ENCODE data around the gene ADAMTS12.

The ADAMTS12 gene

GRCh38 chr5:33690374-33691135, 201.2 kb downstream of the ADAMTS12 start:
- Histone ChIP-seq H3K36me3 (ENCODE audit: insufficient read depth, low read depth, low read length) (no peaks in the 10 kb centered on the region), H3K4me3 (ENCODE audit: low read length) (no peak overlapping the region), H3K9ac (ENCODE audit: low read depth, low read length) (no peak overlapping the region), H3K27ac (ENCODE audit: low read length) (no peak overlapping the region), H3K4me1 (ENCODE audit: insufficient read depth, low read length) (peaks cover 6% of the 10 kb centered on the region; the same call in 1 of the 2 replicates), H3K9me3 (ENCODE audit: insufficient read depth, low read depth, low read length) (peaks cover 16% of the 10 kb centered on the region), H3K27me3 (ENCODE audit: insufficient read depth, low read length) (no peaks in the 10 kb centered on the region)

- Histone ChIP-seq H3K27me3 (ENCODE audit: insufficient read depth, low read length) (no peaks in the 10 kb centered on the region), H3K27ac (ENCODE audit: low read length) (no peak overlapping the region)
Measured at GRCh38 chr5:33688526-33688925, 203.3 kb downstream of the ADAMTS12 start.

DNA sequence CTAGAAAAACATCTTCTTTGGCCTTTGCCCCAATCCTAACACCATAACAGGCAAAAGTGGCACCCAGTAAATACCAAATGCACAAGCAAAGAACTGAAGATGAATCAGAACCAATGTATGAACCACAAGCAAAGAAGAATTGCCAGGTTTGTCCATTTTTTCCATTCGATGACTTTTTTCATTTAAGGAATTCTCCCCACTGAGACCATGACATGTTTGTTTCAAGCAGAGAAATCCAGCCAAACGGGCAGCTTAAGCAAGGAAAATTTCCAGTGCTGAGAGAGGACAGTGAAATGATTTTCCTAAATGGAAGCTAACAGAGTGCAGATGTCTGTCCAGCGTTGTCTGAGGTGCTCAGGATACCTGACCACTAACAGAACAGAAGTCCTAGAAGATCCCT, 203.7 kb downstream of the ADAMTS12 start:
- no peak overlapping the region for H3K27ac ChIP-seq (ENCODE audit: low read length)
- H3K4me1 ChIP-seq (ENCODE audit: insufficient read depth, low read length) = peaks cover 8% of the 10 kb centered on the region; the same call in 1 of the 2 replicates
- no peak overlapping the region for H3K9ac ChIP-seq (ENCODE audit: low read depth, low read length)
- H3K9me3 ChIP-seq (ENCODE audit: insufficient read depth, low read depth, low read length) = peaks cover 5% of the 10 kb centered on the region; the same call in 1 of the 2 replicates
- no peak overlapping the region for H3K4me3 ChIP-seq (ENCODE audit: low read length)
- H3K27me3 ChIP-seq (ENCODE audit: insufficient read depth, low read length) = no peaks in the 10 kb centered on the region
- no peaks in the 10 kb centered on the region for H3K36me3 ChIP-seq (ENCODE audit: insufficient read depth, low read depth, low read length)

More at GRCh38 chr5:33688526-33688925, 203.3 kb downstream of the ADAMTS12 start:
- peaks cover 8% of the 10 kb centered on the region; the same call in 1 of the 2 replicates for H3K4me1 ChIP-seq (ENCODE audit: insufficient read depth, low read length)
- H3K9me3 ChIP-seq (ENCODE audit: insufficient read depth, low read depth, low read length) = peaks cover 8% of the 10 kb centered on the region
- no peak overlapping the region for H3K4me3 ChIP-seq (ENCODE audit: low read length)
- H3K36me3 ChIP-seq (ENCODE audit: insufficient read depth, low read depth, low read length) = no peaks in the 10 kb centered on the region
- H3K9ac ChIP-seq (ENCODE audit: low read depth, low read length) = no peak overlapping the region

GRCh38 chr5:33685873-33686755, 205.7 kb downstream of the ADAMTS12 start:
- H3K27me3 ChIP-seq (ENCODE audit: insufficient read depth, low read length) = no peaks in the 10 kb centered on the region
- no peak overlapping the region for H3K9ac ChIP-seq (ENCODE audit: low read depth, low read length)
- no peaks in the 10 kb centered on the region for H3K9me3 ChIP-seq (ENCODE audit: insufficient read depth, low read depth, low read length)
- peaks cover 8% of the 10 kb centered on the region; the same call in 1 of the 2 replicates for H3K4me1 ChIP-seq (ENCODE audit: insufficient read depth, low read length)
- no peaks in the 10 kb centered on the region for H3K36me3 ChIP-seq (ENCODE audit: insufficient read depth, low read depth, low read length)
- H3K4me3 ChIP-seq (ENCODE audit: low read length) = no peak overlapping the region
- no peak overlapping the region for H3K27ac ChIP-seq (ENCODE audit: low read length)

DNA sequence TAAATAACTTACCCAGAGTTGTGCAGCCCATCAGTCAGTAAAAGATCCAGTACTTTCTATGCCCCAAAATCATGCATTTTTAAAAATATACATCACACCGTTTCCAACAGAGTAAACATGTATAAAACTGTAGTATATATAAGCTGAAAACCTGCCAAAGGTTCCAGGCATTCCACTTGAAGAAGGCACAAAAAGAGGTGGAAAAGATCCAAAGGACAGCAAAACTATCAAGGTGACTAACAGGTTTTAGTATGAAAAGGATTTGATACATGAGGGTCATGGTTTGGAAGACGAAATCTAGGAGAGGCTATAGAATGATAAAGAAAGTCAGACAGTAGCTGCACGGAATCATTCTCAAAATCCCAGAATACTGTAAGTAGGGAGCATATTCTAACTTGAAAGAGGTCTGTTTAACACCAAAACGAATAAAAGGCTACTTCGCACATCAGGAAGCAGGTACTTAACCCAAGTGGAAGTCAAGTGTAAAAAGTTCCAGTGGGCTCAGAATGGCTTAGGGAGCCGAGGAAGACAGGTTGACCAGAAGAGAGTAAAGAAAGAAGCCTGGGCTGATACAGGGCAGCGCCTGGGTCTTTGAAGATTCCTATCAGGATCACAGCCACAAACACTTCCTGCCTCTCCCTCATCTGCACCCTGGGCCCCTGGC, 207.2 kb downstream of the ADAMTS12 start:
- no peak overlapping the region for H3K4me3 ChIP-seq (ENCODE audit: low read length)
- H3K9ac ChIP-seq (ENCODE audit: low read depth, low read length) = no peak overlapping the region
- no peaks in the 10 kb centered on the region for H3K36me3 ChIP-seq (ENCODE audit: insufficient read depth, low read depth, low read length)
- H3K27me3 ChIP-seq (ENCODE audit: insufficient read depth, low read length) = no peaks in the 10 kb centered on the region
- H3K27ac ChIP-seq (ENCODE audit: low read length) = no peak overlapping the region
- no peaks in the 10 kb centered on the region for H3K9me3 ChIP-seq (ENCODE audit: insufficient read depth, low read depth, low read length)
- H3K4me1 ChIP-seq (ENCODE audit: insufficient read depth, low read length) = peaks cover 8% of the 10 kb centered on the region; the same call in 1 of the 2 replicates

DNA sequence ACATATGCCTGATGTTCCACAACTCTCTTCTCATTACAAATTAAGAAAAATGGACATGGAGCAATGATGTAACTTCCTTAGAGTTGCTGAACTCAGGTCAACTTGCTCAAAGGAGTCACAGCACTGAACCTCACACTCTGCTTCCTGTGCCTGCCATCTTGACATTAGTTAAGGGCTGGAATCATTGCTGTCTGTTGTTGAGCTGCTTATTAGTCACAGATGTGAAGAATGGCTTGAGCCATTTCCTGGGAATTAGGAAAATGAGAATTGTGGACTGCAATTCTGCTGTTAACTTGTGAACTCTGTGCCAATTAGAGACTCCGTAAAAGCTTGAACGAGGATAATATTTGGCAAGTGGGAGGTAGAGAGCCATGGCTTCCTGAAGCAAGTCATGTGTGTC, 212.0 kb downstream of the ADAMTS12 start:
- Histone ChIP-seq H3K4me1 (ENCODE audit: insufficient read depth, low read length) (no peaks in the 10 kb centered on the region), H3K9ac (ENCODE audit: low read depth, low read length) (no peak overlapping the region)

DNA sequence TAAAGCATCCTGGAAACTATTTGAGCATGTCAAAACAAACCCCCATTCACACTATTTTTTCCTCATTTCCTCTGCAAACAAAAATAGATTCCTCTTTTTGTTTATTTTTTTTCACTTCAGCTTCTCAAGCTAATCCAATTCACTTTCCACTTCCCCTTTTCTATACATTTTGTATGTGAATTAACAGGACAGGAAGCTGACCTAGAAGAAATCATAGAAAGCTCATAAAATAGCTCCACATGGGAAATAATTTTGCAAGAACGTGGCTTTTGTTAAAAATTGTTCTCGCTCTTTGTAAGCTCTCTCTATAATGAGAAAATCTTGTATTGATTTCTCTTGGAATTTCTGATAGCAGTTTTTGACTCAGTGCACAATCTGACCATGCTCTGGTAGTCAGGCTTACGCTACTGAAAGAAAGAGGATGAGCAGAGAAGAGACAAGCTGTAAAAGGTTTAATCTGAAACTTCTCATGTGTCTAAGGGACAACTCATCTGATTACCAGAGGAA, 215.8 kb downstream of the ADAMTS12 start:
- Histone ChIP-seq H3K9me3 (ENCODE audit: insufficient read depth, low read depth, low read length) (no peaks in the 10 kb centered on the region), H3K27ac (ENCODE audit: low read length) (no peak overlapping the region), H3K4me1 (ENCODE audit: insufficient read depth, low read length) (no peaks in the 10 kb centered on the region), H3K27me3 (ENCODE audit: insufficient read depth, low read length) (no peaks in the 10 kb centered on the region), H3K4me3 (ENCODE audit: low read length) (no peak overlapping the region), H3K36me3 (ENCODE audit: insufficient read depth, low read depth, low read length) (no peaks in the 10 kb centered on the region), H3K9ac (ENCODE audit: low read depth, low read length) (no peak overlapping the region)

More for the DNA sequence above, 212.0 kb downstream of the ADAMTS12 start:
- no peaks in the 10 kb centered on the region for H3K27me3 ChIP-seq (ENCODE audit: insufficient read depth, low read length)
- H3K4me3 ChIP-seq (ENCODE audit: low read length) = no peak overlapping the region
- H3K9me3 ChIP-seq (ENCODE audit: insufficient read depth, low read depth, low read length) = no peaks in the 10 kb centered on the region
- H3K36me3 ChIP-seq (ENCODE audit: insufficient read depth, low read depth, low read length) = no peaks in the 10 kb centered on the region
- no peak overlapping the region for H3K27ac ChIP-seq (ENCODE audit: low read length)

- H3K36me3 ChIP-seq (ENCODE audit: insufficient read depth, low read depth, low read length) = no peaks in the 10 kb centered on the region
- no peaks in the 10 kb centered on the region for H3K27me3 ChIP-seq (ENCODE audit: insufficient read depth, low read length)
- H3K9ac ChIP-seq (ENCODE audit: low read depth, low read length) = no peak overlapping the region
- no peaks in the 10 kb centered on the region for H3K4me1 ChIP-seq (ENCODE audit: insufficient read depth, low read length)
- H3K27ac ChIP-seq (ENCODE audit: low read length) = no peak overlapping the region
- no peak overlapping the region for H3K4me3 ChIP-seq (ENCODE audit: low read length)
- no peaks in the 10 kb centered on the region for H3K9me3 ChIP-seq (ENCODE audit: insufficient read depth, low read depth, low read length)
Measured at GRCh38 chr5:33671700-33672291, 220.0 kb downstream of the ADAMTS12 start.

DNA sequence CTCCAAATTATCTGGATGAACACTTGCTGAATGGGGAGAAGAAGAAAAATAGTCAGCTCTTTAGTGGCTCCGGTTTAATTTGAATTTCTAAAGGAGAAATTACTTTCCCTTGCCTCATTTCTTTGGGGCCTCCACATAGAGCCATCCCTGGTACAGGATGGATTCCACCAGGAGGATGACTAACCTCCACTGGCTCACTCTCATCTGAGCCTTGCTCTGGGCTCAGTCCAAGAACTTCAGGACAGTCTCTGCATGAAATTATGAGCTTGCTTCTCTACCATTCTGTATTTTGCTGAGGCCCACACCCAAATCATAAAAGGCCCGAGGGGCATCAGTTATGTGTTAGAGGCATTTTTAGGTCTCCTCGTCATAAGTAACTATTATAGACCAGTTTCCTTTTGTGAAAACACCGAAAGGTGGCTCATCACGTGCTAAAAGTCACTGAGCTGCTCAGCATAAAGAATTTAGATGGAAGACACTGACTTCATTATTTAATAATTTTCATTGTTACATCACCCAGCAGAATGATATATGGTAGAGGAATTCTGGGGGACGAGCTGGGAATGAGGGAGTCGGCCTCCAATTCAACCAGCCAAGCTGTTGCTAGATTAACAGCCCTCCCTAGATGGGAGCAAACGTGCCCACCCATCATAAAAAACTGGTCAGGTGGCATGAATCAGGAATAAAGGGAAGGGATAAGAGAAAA, 228.9 kb downstream of the ADAMTS12 start:
- no peak overlapping the region for H3K4me3 ChIP-seq (ENCODE audit: low read length)

GRCh38 chr5:33659526-33660169, 232.1 kb downstream of the ADAMTS12 start:
- no peaks in the 10 kb centered on the region for H3K9me3 ChIP-seq (ENCODE audit: insufficient read depth, low read depth, low read length)
- peaks cover 8% of the 10 kb centered on the region for H3K4me1 ChIP-seq (ENCODE audit: insufficient read depth, low read length)
- no peak overlapping the region for H3K9ac ChIP-seq (ENCODE audit: low read depth, low read length)
- no peaks in the 10 kb centered on the region for H3K27me3 ChIP-seq (ENCODE audit: insufficient read depth, low read length)
- H3K36me3 ChIP-seq (ENCODE audit: insufficient read depth, low read depth, low read length) = no peaks in the 10 kb centered on the region
- H3K27ac ChIP-seq (ENCODE audit: low read length) = no peak overlapping the region
- H3K4me3 ChIP-seq (ENCODE audit: low read length) = no peak overlapping the region

More for the DNA sequence above, 228.9 kb downstream of the ADAMTS12 start:
- Histone ChIP-seq H3K9me3 (ENCODE audit: insufficient read depth, low read depth, low read length) (no peaks in the 10 kb centered on the region), H3K27me3 (ENCODE audit: insufficient read depth, low read length) (no peaks in the 10 kb centered on the region), H3K4me1 (ENCODE audit: insufficient read depth, low read length) (peaks cover 6% of the 10 kb centered on the region), H3K27ac (ENCODE audit: low read length) (no peak overlapping the region), H3K9ac (ENCODE audit: low read depth, low read length) (no peak overlapping the region), H3K36me3 (ENCODE audit: insufficient read depth, low read depth, low read length) (no peaks in the 10 kb centered on the region)

All from iPS-20b (cell line).